ENCODE measurements around the gene HYI. TPM values are rescaled to one million over a fixed set of nuclear protein-coding genes. Genes with fewer than 3 reads are reported as not detected.

The HYI gene
- total RNA-seq, 1 donor from 2014 or later, result 10.0 TPM

GRCh38 chr1:43427524-43427923 lies 26.2 kb downstream of the HYI start:
- Mint-ChIP-seq H3K36me3 (ENCODE audit: low read depth) (peaks cover 97% of the 10 kb centered on the region), H3K27me3 (no peaks in the 10 kb centered on the region), H3K27ac (no peak overlapping the region), H3K9me3 (no peaks in the 10 kb centered on the region), H3K4me1 (no peaks in the 10 kb centered on the region), H3K4me3 (no peak overlapping the region)
- intact Hi-C loops (cut with micrococcal nuclease), result no loop called here
- no peak for TF ChIP-seq CTCF (IDR thresholded peaks at IDR 0.05)
- ChIA-PET POLR2A (no interaction called here), CTCF (no interaction called here)
- no peak for DNase-seq
- ATAC-seq (ENCODE audit: low read depth), result no peak

- no peak overlapping the region for H3K4me3 Mint-ChIP-seq
- no peak overlapping the region for H3K27ac Mint-ChIP-seq
- DNase-seq (no peak), ATAC-seq (ENCODE audit: low read depth) (no peak)
- no peak for TF ChIP-seq CTCF (IDR thresholded peaks at IDR 0.05)
- no peaks in the 10 kb centered on the region for H3K27me3 Mint-ChIP-seq
- ChIA-PET POLR2A (interaction anchor here (0.6 kb wide), 1 partner anchor 195 kb away, joined by 6 read pairs; no protein-coding TSS in a partner anchor), CTCF (no interaction called here)
- no peaks in the 10 kb centered on the region for H3K4me1 Mint-ChIP-seq
- H3K36me3 Mint-ChIP-seq (ENCODE audit: low read depth), result peaks cover 85% of the 10 kb centered on the region
- intact Hi-C loops (cut with micrococcal nuclease), result no loop called here
- H3K9me3 Mint-ChIP-seq, result no peaks in the 10 kb centered on the region
These were observed 27.5 kb downstream of the HYI start for GRCh38 chr1:43426221-43426620.

- Mint-ChIP-seq H3K36me3 (ENCODE audit: low read depth) (peaks cover 73% of the 10 kb centered on the region), H3K4me3 (no peak overlapping the region), H3K27ac (no peak overlapping the region), H3K4me1 (no peaks in the 10 kb centered on the region), H3K27me3 (no peaks in the 10 kb centered on the region), H3K9me3 (no peaks in the 10 kb centered on the region)
- ATAC-seq (ENCODE audit: low read depth), result no peak
- POLR2A ChIA-PET, result interaction anchor here (1.3 kb wide), 1 partner anchor 35 kb away, joined by 3 read pairs; no protein-coding TSS in a partner anchor
- TF ChIP-seq CTCF (IDR thresholded peaks at IDR 0.05), result no peak
- DNase-seq, result no peak
- intact Hi-C loops (cut with micrococcal nuclease), result no loop called here
- CTCF ChIA-PET, result no interaction called here
These were observed 28.7 kb downstream of the HYI start for GRCh38 chr1:43425045-43425444.

- H3K9me3 Mint-ChIP-seq, result no peaks in the 10 kb centered on the region
- no peak for TF ChIP-seq CTCF (IDR thresholded peaks at IDR 0.05)
- H3K4me1 Mint-ChIP-seq, result no peaks in the 10 kb centered on the region
- ATAC-seq (ENCODE audit: low read depth) (no peak), DNase-seq (no peak)
- CTCF ChIA-PET, result no interaction called here
- no peaks in the 10 kb centered on the region for H3K27me3 Mint-ChIP-seq
- no peak overlapping the region for H3K27ac Mint-ChIP-seq
- intact Hi-C loops (cut with micrococcal nuclease), result no loop called here
- POLR2A ChIA-PET, result interaction anchor here (1.3 kb wide), 2 partner anchors 30 to 34 kb away, joined by 3 read pairs; no protein-coding TSS in a partner anchor
- H3K36me3 Mint-ChIP-seq (ENCODE audit: low read depth), result peaks cover 63% of the 10 kb centered on the region
- no peak overlapping the region for H3K4me3 Mint-ChIP-seq
These were observed 29.8 kb downstream of the HYI start for GRCh38 chr1:43423672-43424550.

GRCh38 chr1:43422995-43423671 lies 30.6 kb downstream of the HYI start:
- Mint-ChIP-seq H3K9me3 (no peaks in the 10 kb centered on the region), H3K36me3 (ENCODE audit: low read depth) (peaks cover 55% of the 10 kb centered on the region)
- POLR2A ChIA-PET, result no interaction called here

More at GRCh38 chr1:43422995-43423671, 30.6 kb downstream of the HYI start:
- H3K27me3 Mint-ChIP-seq, result no peaks in the 10 kb centered on the region
- no peak overlapping the region for H3K4me3 Mint-ChIP-seq
- no peak overlapping the region for H3K27ac Mint-ChIP-seq
- ATAC-seq (ENCODE audit: low read depth) (no peak), DNase-seq (no peak)
- TF ChIP-seq CTCF (IDR thresholded peaks at IDR 0.05), result no peak
- no peaks in the 10 kb centered on the region for H3K4me1 Mint-ChIP-seq
- CTCF ChIA-PET, result no interaction called here
- intact Hi-C loops (cut with micrococcal nuclease), result no loop called here
